ENCODE data around the gene ALDH7A1.

The ALDH7A1 gene

GRCh38 chr5:126501448-126501847 lies 93.6 kb downstream of the ALDH7A1 start:
- no peak for DNase-seq

DNA sequence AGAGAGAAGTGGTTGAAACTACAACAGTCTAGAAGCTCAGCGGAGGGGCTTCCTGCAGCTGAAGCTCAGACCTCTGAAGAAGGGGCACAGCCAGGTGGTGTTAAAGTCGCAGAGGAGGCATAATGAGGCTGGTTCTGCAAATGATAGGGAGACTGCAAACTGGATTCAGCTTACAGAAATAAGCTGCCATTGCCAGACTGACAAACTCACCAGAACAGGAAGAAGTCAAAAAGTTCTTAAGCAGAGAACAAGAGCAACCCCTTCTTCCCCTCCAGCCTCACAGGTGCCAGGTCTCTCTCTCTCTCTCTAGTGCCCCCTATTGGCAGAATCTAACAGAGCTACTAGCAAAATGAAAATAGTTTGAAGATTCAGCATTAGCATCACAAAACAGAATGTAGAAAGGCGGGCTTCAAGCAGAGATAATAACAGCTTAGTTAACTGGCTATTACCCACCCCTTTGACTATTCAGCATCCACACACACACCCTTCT lies 95.1 kb downstream of the ALDH7A1 start:
- DNase-seq: no peak

- no peak for DNase-seq
Observed at GRCh38 chr5:126499278-126499677, 95.7 kb downstream of the ALDH7A1 start.

DNA sequence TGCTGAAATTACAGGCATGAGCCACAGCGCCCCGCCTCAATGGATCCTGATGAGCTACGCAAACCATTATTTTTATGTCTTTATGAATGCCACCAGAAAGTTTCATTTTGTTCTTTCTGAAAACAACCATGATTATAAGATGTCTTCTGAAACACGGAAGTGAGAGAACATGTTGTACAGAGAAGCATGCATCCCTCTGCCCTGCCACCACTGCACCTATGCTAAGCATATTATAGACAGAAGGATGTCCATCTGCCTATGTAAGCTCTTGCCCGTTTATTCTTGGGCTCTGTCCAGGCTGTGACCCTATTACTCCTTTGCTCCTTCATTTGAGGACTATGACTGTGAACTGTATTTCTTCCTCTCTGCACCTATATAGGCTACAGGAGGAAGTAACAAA lies 97.5 kb downstream of the ALDH7A1 start:
- no peak for DNase-seq

GRCh38 chr5:126494393-126494792 lies 100.6 kb downstream of the ALDH7A1 start:
- no peak for DNase-seq

DNA sequence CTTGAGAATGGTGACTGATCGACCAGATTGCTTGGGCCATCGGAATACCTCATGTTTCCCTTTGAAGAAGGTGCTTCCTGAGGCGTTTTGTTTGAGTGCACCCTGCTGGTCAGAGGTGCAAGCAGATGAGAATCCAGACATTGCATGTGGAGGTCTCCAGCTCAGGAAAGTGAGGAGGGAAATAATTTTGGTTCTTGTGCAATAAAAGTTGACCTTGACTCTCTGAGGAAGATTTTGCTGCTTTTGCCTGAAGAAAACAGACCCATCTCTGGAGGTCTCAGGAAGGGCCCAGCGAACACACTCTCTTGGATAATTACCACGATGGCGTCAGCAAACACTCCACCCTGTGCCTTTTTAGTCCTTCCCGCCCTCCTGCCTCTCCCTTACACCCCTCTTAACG lies 102.1 kb downstream of the ALDH7A1 start:
- DNase-seq: no peak

- no peak for DNase-seq
Observed at GRCh38 chr5:126490167-126490940, 104.7 kb downstream of the ALDH7A1 start.

GRCh38 chr5:126488443-126489065 lies 106.5 kb downstream of the ALDH7A1 start:
- DNase-seq: no peak

- no peak for DNase-seq
Observed at GRCh38 chr5:126487596-126487995, 107.4 kb downstream of the ALDH7A1 start.

DNA sequence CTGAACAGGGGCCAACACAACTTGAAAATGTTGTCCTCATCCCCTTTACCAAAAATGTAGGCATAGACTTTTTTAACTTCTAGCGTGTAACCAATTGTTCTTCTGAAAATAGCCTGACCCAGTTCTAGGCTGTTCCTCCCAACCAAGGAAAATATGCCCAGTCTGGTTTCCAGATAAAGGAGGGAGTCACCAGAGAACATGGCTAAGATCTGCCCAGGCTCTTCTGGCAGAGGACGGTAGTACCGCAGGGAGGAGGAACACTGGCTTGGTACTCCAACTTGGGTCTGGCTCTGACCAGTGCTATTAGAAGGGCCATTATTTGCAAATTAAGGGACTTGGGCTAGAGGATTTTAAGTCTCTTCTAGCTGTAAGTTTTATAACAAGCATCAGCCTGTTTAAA lies 108.7 kb downstream of the ALDH7A1 start:
- no peak for DNase-seq

GRCh38 chr5:126484253-126484652 lies 110.8 kb downstream of the ALDH7A1 start:
- DNase-seq: no peak

DNA sequence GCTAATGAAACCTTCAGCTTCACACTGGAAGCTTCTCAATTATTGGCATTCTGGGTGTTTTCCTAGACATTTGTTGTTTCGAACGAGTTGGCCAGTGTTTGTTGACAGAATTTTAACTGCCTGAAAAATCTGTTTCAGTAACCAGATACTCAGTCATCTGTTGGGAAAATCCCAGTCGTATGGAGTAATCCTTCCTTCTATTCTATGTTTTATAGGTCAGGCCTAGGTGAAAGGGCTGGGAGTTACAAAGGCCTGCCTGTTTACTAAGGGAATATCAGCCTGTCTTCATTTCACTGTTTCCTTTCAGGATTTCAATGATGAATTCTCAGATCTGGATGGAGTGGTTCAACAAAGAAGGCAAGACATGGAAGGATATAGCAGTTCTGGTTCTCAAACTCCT lies 111.9 kb downstream of the ALDH7A1 start:
- no peak for DNase-seq

- DNase-seq: peak; percentile 30
Observed at GRCh38 chr5:126482591-126482990, 112.4 kb downstream of the ALDH7A1 start.

DNA sequence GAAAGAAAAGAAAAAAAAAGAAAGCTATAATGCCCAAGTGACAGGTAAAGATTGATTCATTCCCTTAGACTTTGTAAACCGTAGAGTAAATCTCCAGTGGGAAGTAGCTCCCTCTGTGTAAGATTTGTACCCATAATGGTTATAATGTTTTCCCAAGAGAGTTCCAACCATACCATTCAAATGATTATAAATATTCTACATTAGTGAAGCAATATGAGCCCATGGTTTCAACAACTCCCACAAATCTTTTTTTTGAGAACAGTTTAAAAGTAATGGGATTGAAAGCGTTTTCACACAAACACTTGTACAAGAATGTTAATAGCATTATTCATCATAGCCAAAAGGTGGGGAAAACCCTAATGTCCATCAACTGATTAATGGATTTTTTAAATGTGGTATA lies 113.8 kb downstream of the ALDH7A1 start:
- DNase-seq: no peak

Data from NCI-H1105 treated with DMSO at 0.1 percent for 48 hours (cell line).